SU-DHL-6 (cell line): ENCODE results near the gene PPP1R12B.
"Not testable (repeated sequence)": the region's sequence is repeated elsewhere in the genome, so short reads cannot be mapped to it uniquely, and the experiment has no call there.

Experiments used
- CTCF ChIP-seq: fragments of 200-600 bp; sonication (generic); IDR thresholded peaks from one replicate; pipeline ENCODE4 v1.5.1; 2017; ENCODE audit warnings: antibody characterized with exemption, mild to moderate bottlenecking, low read length, moderate library complexity; ENCODE audit not compliant: insufficient read depth, poor library complexity, severe bottlenecking
- EZH2phosphoT487 ChIP-seq: fragments of 200-600 bp; sonication (generic), shearing (Covaris generic); conservative IDR thresholded peaks from 2 replicates; pipeline ENCODE4 v1.6.1; 2018; ENCODE audit warnings: mild to moderate bottlenecking, antibody characterized with exemption, low read length, moderate library complexity, mixed read lengths

- not testable (repeated sequence) for TF ChIP-seq CTCF, EZH2phosphoT487
Measured at GRCh38 chr1:202448140-202448539, 99.6 kb downstream of the PPP1R12B start.
